A673 (cell line): ENCODE measurements around the gene GALM. TPM values are rescaled to one million over a fixed set of nuclear protein-coding genes. Genes with fewer than 3 reads are reported as not detected.

Experiments used
- BruUV-seq: library from RNA; stranded (reverse); fragments of 400-500 nt; replicated peaks from 2 replicates; lab custom pipeline; 2021; lab: Mats Ljungman, UMichigan
- CTCF ChIA-PET: fragments of 300-600 bp; sonication (Branson Sonifier 250); formaldehyde crosslinking; loops from one replicate; lab custom pipeline; 2022; ENCODE audit warnings: antibody characterized with exemption; lab: Charles Lee
- POLR2A ChIA-PET: fragments of 300-600 bp; sonication (Branson Sonifier 250); formaldehyde crosslinking; loops from one replicate; lab custom pipeline; 2022; ENCODE audit warnings: antibody characterized with exemption; ENCODE audit not compliant: low non-redundant PET; lab: Charles Lee
- DNase-seq: peaks from one replicate; pipeline ENCODE4 v3.0.0-alpha.2; 2015; ENCODE audit warnings: low spot score
- H3K27ac ChIP-seq: fragments of 200-600 bp; sonication (generic); 2 replicates; pipeline ENCODE4 v1.5.1; 2016; ENCODE audit warnings: mixed run types, low read depth, mild to moderate bottlenecking, mixed read lengths, antibody characterized with exemption, low read length; ENCODE audit not compliant: poor library complexity, severe bottlenecking
- H3K27me3 ChIP-seq: fragments of 200-600 bp; sonication (generic); replicated peaks from 2 replicates; pipeline ENCODE4 v1.6.1; 2017; ENCODE audit warnings: mixed run types, low read depth, mild to moderate bottlenecking, mixed read lengths, antibody characterized with exemption, low read length; ENCODE audit not compliant: insufficient read depth, poor library complexity
- H3K36me3 ChIP-seq: fragments of 200-600 bp; sonication (generic); 2 replicates; pipeline ENCODE4 v1.6.1; 2016; ENCODE audit warnings: mixed run types, mild to moderate bottlenecking, mixed read lengths, antibody characterized with exemption, low read length; ENCODE audit not compliant: insufficient read depth, poor library complexity, severe bottlenecking
- H3K4me1 ChIP-seq: fragments of 200-600 bp; sonication (generic); 2 replicates; pipeline ENCODE4 v1.6.1; 2017; ENCODE audit warnings: mixed run types, mild to moderate bottlenecking, mixed read lengths, antibody characterized with exemption, low read length; ENCODE audit not compliant: insufficient read depth, poor library complexity, severe bottlenecking
- H3K4me3 ChIP-seq: fragments of 200-600 bp; sonication (generic); 2 replicates; pipeline ENCODE4 v1.5.1; 2016; ENCODE audit warnings: low read depth, mixed run types, mild to moderate bottlenecking, mixed read lengths, low read length; ENCODE audit not compliant: poor library complexity, severe bottlenecking
- H3K9me3 ChIP-seq: fragments of 200-600 bp; sonication (generic); 2 replicates; pipeline ENCODE4 v1.6.1; 2016; ENCODE audit warnings: mixed run types, low read depth, mild to moderate bottlenecking, mixed read lengths, antibody characterized with exemption, low read length; ENCODE audit not compliant: poor library complexity, severe bottlenecking
- EZH2 ChIP-seq: fragments of 200-600 bp; sonication (generic); IDR thresholded peaks from 2 replicates; pipeline ENCODE4 v1.6.1; 2017; ENCODE audit warnings: borderline replicate concordance, low read depth, mild to moderate bottlenecking, mixed read lengths, antibody characterized with exemption, low read length; ENCODE audit not compliant: poor library complexity, severe bottlenecking
- intact Hi-C: fragments of 100-400 bp; cut with micrococcal nuclease; formaldehyde crosslinking; loops from one replicate; pipeline ENCODE4 v1.10.0; 2022; ENCODE audit not compliant: unreplicated experiment
- total RNA-seq: library from RNA; stranded (reverse); gene quantifications from 2 replicates; pipeline ENCODE4 v1.2.3, GENCODE V29; 2021
- TF ChIP-seq, protein P1 (sequence below): fragments of 300-800, 200-600 bp; sonication (generic); conservative IDR thresholded peaks from 2 replicates; pipeline ENCODE4 v1.5.1; 2017; ENCODE audit warnings: low read depth, mild to moderate bottlenecking, antibody characterized with exemption, low read length, moderate library complexity, mixed read lengths

GALM gene
- total RNA-seq, 1 experiment from 2014 or later = 6.6 TPM

DNA sequence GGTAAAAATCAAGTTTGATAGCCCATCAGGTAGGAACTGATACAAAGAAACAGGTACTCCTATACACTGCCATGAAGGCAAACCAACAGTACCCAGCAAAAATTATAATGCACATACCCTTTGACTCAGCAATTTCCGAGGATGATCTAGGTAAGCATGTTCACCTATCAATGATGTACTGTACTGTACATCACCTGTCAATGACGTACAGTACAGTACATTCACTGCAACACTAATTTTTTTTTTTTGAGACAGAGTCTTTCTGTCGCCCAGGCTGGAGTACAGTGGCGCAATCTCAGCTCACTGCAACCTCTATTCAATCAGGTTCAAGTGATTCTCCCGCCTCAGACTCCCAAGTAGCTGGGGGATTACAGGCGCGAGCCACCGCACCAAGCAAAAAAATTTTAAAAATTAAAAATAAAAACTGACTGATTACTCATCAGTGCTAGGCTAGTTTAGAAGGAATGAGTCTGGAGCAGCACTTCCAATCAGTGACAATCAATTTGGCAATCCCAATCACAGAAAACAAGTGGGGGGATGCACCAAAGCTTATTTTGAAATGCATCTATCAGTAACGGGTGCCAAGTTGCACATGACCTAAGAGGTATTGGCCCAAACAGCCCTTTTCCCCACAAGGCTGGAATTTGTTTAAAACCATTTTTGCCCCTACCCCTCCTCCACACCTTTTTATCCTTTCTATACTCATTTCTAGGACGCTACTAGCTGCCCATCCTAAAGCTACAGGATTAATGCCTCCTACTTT, 77.1 kb downstream of the GALM start:
- Histone ChIP-seq H3K36me3 (peaks cover 84% of the 10 kb centered on the region), H3K27ac (no peak overlapping the region), H3K27me3 (no peaks in the 10 kb centered on the region), H3K9me3 (peaks cover 10% of the 10 kb centered on the region), H3K4me1 (peaks cover 49% of the 10 kb centered on the region), H3K4me3 (no peak overlapping the region)
- no peak for DNase-seq
- intact Hi-C loops = loop anchor here (5.0 kb wide), 1 partner anchor 426 kb away; no protein-coding TSS in a partner anchor
- CTCF ChIA-PET = no interaction called here
- TF ChIP-seq, protein P1, sequence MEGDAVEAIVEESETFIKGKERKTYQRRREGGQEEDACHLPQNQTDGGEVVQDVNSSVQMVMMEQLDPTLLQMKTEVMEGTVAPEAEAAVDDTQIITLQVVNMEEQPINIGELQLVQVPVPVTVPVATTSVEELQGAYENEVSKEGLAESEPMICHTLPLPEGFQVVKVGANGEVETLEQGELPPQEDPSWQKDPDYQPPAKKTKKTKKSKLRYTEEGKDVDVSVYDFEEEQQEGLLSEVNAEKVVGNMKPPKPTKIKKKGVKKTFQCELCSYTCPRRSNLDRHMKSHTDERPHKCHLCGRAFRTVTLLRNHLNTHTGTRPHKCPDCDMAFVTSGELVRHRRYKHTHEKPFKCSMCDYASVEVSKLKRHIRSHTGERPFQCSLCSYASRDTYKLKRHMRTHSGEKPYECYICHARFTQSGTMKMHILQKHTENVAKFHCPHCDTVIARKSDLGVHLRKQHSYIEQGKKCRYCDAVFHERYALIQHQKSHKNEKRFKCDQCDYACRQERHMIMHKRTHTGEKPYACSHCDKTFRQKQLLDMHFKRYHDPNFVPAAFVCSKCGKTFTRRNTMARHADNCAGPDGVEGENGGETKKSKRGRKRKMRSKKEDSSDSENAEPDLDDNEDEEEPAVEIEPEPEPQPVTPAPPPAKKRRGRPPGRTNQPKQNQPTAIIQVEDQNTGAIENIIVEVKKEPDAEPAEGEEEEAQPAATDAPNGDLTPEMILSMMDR = no peak
- no peak for TF ChIP-seq EZH2
- no TSS peak for BruUV-seq
- POLR2A ChIA-PET = interaction anchor here (2.3 kb wide), 1 partner anchor 8 kb away, joined by 7 read pairs; the partner anchor contains the start of gene SRSF7

DNA sequence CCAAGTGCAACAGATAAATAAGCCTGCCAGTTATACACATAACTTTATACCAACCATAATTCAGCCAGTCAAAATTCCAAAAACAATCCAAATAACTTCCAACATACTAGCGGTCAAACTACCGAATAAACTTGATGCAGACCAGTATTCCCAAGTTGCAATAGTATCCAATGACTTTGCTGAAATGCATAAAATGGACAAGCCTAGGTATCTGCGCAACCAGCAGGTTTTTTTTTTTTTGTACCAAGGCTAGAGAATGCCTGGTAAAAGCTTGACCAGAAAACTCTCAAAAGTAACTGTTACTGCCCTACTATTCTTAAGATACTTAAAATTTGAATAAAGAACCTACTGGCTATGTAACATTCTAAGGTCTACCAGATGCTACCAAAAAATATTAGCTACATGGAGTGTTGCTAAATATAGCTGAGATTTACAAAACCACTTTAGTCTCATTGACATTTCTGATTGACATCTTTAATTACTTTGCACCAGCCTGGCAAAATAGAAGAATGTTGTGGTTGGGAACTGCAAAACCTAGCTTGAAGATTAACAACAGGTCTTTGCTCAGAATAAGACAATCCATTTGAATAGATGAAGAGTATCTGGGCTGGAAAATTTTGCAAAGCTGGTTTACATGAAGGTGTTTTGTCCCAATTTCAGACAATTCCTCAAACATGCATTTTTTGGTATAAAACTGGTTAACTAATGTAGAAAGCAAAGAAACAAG, 77.9 kb downstream of the GALM start:
- POLR2A ChIA-PET = interaction anchor here (0.6 to 2.3 kb wide), 4 partner anchors 7 to 201 kb away, joined by 3 to 12 read pairs (median 9); partner anchors contain the start of gene SRSF7
- TF ChIP-seq EZH2 = no peak
- TF ChIP-seq, protein P1 = no peak

DNA sequence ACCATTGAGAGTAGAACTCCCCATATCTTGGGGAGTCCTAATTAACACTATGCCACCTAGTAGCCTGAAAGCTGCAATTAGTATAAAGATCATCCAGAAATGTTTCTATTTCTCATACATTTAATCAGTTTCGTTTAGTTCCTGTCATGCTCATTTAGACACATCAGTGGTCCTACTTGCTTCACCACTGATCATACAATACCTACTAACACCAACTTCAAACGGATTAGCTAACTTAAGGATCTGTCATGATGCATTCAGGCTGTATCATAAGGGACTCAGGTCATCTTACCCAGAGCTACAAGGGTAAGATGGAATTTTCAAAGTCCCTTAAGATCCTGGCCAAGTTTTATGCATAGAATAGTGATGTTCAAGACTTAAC, 78.5 kb downstream of the GALM start:
- no TSS peak for BruUV-seq
- Histone ChIP-seq H3K4me3 (no peak overlapping the region), H3K27ac (no peak overlapping the region), H3K36me3 (peaks cover 91% of the 10 kb centered on the region), H3K27me3 (no peaks in the 10 kb centered on the region), H3K4me1 (peaks cover 54% of the 10 kb centered on the region), H3K9me3 (peaks cover 6% of the 10 kb centered on the region)
- TF ChIP-seq, protein P1 = no peak
- TF ChIP-seq EZH2 = no peak
- DNase-seq = no peak
- CTCF ChIA-PET = no interaction called here
- intact Hi-C loops = loop anchor here (5.0 kb wide), 1 partner anchor 427 kb away; no protein-coding TSS in a partner anchor
- POLR2A ChIA-PET = interaction anchor here (0.6 to 0.8 kb wide), 3 partner anchors 10 to 202 kb away, joined by 3 to 12 read pairs (median 11); no protein-coding TSS in a partner anchor

More for the DNA sequence above, 77.9 kb downstream of the GALM start:
- peaks cover 10% of the 10 kb centered on the region for H3K9me3 ChIP-seq
- peaks cover 91% of the 10 kb centered on the region for H3K36me3 ChIP-seq
- CTCF ChIA-PET = no interaction called here
- H3K4me1 ChIP-seq = peaks cover 49% of the 10 kb centered on the region
- no peak overlapping the region for H3K27ac ChIP-seq
- BruUV-seq = no TSS peak
- no peak for DNase-seq
- intact Hi-C loops = loop anchor here (5.0 kb wide), 1 partner anchor 427 kb away; no protein-coding TSS in a partner anchor
- H3K4me3 ChIP-seq = no peak overlapping the region
- H3K27me3 ChIP-seq = no peaks in the 10 kb centered on the region
